ENCODE measurements around the gene KCNQ1.

KCNQ1 gene

GRCh38 chr11:2847561-2847960 lies 402.8 kb downstream of the KCNQ1 start:
- no peak for DNase-seq

GRCh38 chr11:2848497-2848896 lies 403.7 kb downstream of the KCNQ1 start:
- DNase-seq, result no peak

- DNase-seq, result no peak
Observed at GRCh38 chr11:2849994-2850770, 405.4 kb downstream of the KCNQ1 start.

GRCh38 chr11:2853401-2853800 lies 408.6 kb downstream of the KCNQ1 start:
- no peak for DNase-seq

GRCh38 chr11:2853997-2854560 lies 409.3 kb downstream of the KCNQ1 start:
- no peak for DNase-seq

- no peak for DNase-seq
Observed at GRCh38 chr11:2855162-2855561, 410.4 kb downstream of the KCNQ1 start.

- no peak for DNase-seq
Observed at GRCh38 chr11:2857276-2857675, 412.5 kb downstream of the KCNQ1 start.

- no peak for DNase-seq
Observed at GRCh38 chr11:2857918-2858317, 413.1 kb downstream of the KCNQ1 start.

- no peak for DNase-seq
Observed at GRCh38 chr11:2858995-2859698, 414.3 kb downstream of the KCNQ1 start.

- no peak for DNase-seq
Observed at GRCh38 chr11:2859699-2860037, 414.9 kb downstream of the KCNQ1 start.

GRCh38 chr11:2860636-2861035 lies 415.8 kb downstream of the KCNQ1 start:
- peak in 1 of 2 donors; percentile 21 for DNase-seq

- no peak for DNase-seq
Observed at GRCh38 chr11:2862395-2863275, 417.8 kb downstream of the KCNQ1 start.

- DNase-seq, result no peak
Observed at GRCh38 chr11:2863276-2863618, 418.4 kb downstream of the KCNQ1 start.

GRCh38 chr11:2864901-2865300 lies 420.1 kb downstream of the KCNQ1 start:
- DNase-seq, result no peak

GRCh38 chr11:2865922-2866577 lies 421.2 kb downstream of the KCNQ1 start:
- DNase-seq, result no peak

GRCh38 chr11:2867142-2867541 lies 422.3 kb downstream of the KCNQ1 start:
- DNase-seq, result no peak

- DNase-seq, result no peak
Observed at GRCh38 chr11:2867722-2868505, 423.1 kb downstream of the KCNQ1 start.

GRCh38 chr11:2868506-2869133 lies 423.8 kb downstream of the KCNQ1 start:
- no peak for DNase-seq

- no peak for DNase-seq
Observed at GRCh38 chr11:2869134-2869526, 424.3 kb downstream of the KCNQ1 start.

GRCh38 chr11:2869561-2870427 lies 425.0 kb downstream of the KCNQ1 start:
- no peak for DNase-seq
